NCI-H2107 treated with DMSO at 0.1 percent for 48 hours (cell line): ENCODE measurements around the gene ADGRV1.
"Not testable (repeated sequence)": the region's sequence is repeated elsewhere in the genome, so short reads cannot be mapped to it uniquely, and the experiment has no call there.

Source experiments
- DNase-seq: peaks from one replicate; lab custom pipeline; 2025; ENCODE audit not compliant: unreplicated experiment; lab: John Stamatoyannopoulos, UW

The ADGRV1 gene

GRCh38 chr5:90549223-90549622 is 9.4 kb upstream of the ADGRV1 start:
- no peak for DNase-seq

GRCh38 chr5:90549729-90550275 is 8.8 kb upstream of the ADGRV1 start:
- DNase-seq: no peak

- DNase-seq: no peak
These were observed 7.6 kb upstream of the ADGRV1 start for GRCh38 chr5:90550963-90551362.

GRCh38 chr5:90551376-90551775 is 7.2 kb upstream of the ADGRV1 start:
- no peak for DNase-seq

GRCh38 chr5:90553711-90554110 is 4.9 kb upstream of the ADGRV1 start:
- no peak for DNase-seq

GRCh38 chr5:90554358-90555006 is 4.1 kb upstream of the ADGRV1 start:
- DNase-seq: no peak

GRCh38 chr5:90555666-90556065 is 2.9 kb upstream of the ADGRV1 start:
- no peak for DNase-seq

GRCh38 chr5:90557391-90557790 is 1.2 kb upstream of the ADGRV1 start:
- no peak for DNase-seq

GRCh38 chr5:90557871-90558270 is 726 bp upstream of the ADGRV1 start:
- DNase-seq: no peak

- no peak for DNase-seq
These were observed 2.2 kb downstream of the ADGRV1 start for GRCh38 chr5:90560771-90561170.

- no peak for DNase-seq
These were observed 3.2 kb downstream of the ADGRV1 start for GRCh38 chr5:90561766-90562165.

GRCh38 chr5:90562341-90562740 is 3.7 kb downstream of the ADGRV1 start:
- DNase-seq: peak; percentile 69

GRCh38 chr5:90563108-90563507 is 4.5 kb downstream of the ADGRV1 start:
- DNase-seq: no peak

GRCh38 chr5:90565491-90565890 is 6.9 kb downstream of the ADGRV1 start:
- no peak for DNase-seq

GRCh38 chr5:90569084-90569483 is 10.5 kb downstream of the ADGRV1 start:
- no peak for DNase-seq

GRCh38 chr5:90570034-90570433 is 11.4 kb downstream of the ADGRV1 start:
- DNase-seq: no peak

GRCh38 chr5:90571147-90571773 is 12.7 kb downstream of the ADGRV1 start:
- DNase-seq: no peak

GRCh38 chr5:90575712-90576111 is 17.1 kb downstream of the ADGRV1 start:
- no peak for DNase-seq

GRCh38 chr5:90576566-90576965 is 18.0 kb downstream of the ADGRV1 start:
- DNase-seq: not testable (repeated sequence)

- not testable (repeated sequence) for DNase-seq
These were observed 21.3 kb downstream of the ADGRV1 start for GRCh38 chr5:90579905-90580304.

- no peak for DNase-seq
These were observed 23.4 kb downstream of the ADGRV1 start for GRCh38 chr5:90581956-90582355.

GRCh38 chr5:90585337-90585986 is 26.9 kb downstream of the ADGRV1 start:
- DNase-seq: no peak
